Measurements from ENCODE around the gene ZMYM4. TPM values are rescaled to one million over a fixed set of nuclear protein-coding genes. Genes with fewer than 3 reads are reported as not detected.

Gene ZMYM4
- total RNA-seq, 2 donors from 2014 or later = 131 to 153 TPM

DNA sequence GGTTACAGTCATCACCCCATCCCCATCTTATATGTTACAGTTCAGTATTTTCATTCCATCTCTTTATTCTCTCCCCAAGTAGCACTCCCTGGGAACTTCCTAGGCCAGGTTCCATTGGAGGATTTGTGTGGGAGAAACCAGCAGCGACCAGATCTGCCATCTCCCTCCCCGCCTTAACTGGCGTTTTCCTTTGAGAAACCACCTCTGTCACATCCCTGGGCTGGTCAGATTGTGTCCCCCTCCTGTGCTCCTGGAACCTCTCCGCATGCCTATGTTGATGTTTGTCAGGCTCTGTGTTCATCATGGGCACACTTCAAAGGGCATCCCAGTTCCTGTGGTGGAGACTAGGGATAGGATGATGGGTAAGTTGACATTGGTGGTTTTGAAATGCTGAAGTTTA, 162.3 kb downstream of the ZMYM4 start:
- H3K27ac Mint-ChIP-seq = peak overlapping the region; percentile 7
- Histone ChIP-seq H3K4me3 (ENCODE audit: low read length) (no peak overlapping the region), H3K4me1 (ENCODE audit: control insufficient read depth, insufficient read depth, low read length) (peaks cover 3% of the 10 kb centered on the region), H3K36me3 (ENCODE audit: control insufficient read depth, insufficient read depth, low read length) (peaks cover 49% of the 10 kb centered on the region), H3K27me3 (ENCODE audit: control insufficient read depth, insufficient read depth, low read length, poor library complexity, severe bottlenecking) (no peaks in the 10 kb centered on the region), H3K27ac (ENCODE audit: low read depth, low read length) (no peak overlapping the region), H3K9ac (ENCODE audit: extremely low read depth, low read length, poor library complexity, severe bottlenecking) (no peak overlapping the region), H3K9me3 (ENCODE audit: control insufficient read depth, low read length) (no peaks in the 10 kb centered on the region)
- H3K4me1 Mint-ChIP-seq = peaks cover 34% of the 10 kb centered on the region
- WGBS, 2 experiments (ENCODE audit: insufficient coverage in 1 of 2, insufficient read length in 1 of 2) = 95 to 100% methylated on average over 2 to 4 of the region's 4 CpGs
- no peaks in the 10 kb centered on the region for H3K27me3 Mint-ChIP-seq (ENCODE audit: insufficient read depth)
- peaks cover 3% of the 10 kb centered on the region for H3K9me3 Mint-ChIP-seq
- peak; percentile 45 for DNase-seq
- TF ChIP-seq, protein P1, sequence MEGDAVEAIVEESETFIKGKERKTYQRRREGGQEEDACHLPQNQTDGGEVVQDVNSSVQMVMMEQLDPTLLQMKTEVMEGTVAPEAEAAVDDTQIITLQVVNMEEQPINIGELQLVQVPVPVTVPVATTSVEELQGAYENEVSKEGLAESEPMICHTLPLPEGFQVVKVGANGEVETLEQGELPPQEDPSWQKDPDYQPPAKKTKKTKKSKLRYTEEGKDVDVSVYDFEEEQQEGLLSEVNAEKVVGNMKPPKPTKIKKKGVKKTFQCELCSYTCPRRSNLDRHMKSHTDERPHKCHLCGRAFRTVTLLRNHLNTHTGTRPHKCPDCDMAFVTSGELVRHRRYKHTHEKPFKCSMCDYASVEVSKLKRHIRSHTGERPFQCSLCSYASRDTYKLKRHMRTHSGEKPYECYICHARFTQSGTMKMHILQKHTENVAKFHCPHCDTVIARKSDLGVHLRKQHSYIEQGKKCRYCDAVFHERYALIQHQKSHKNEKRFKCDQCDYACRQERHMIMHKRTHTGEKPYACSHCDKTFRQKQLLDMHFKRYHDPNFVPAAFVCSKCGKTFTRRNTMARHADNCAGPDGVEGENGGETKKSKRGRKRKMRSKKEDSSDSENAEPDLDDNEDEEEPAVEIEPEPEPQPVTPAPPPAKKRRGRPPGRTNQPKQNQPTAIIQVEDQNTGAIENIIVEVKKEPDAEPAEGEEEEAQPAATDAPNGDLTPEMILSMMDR (conservative IDR thresholded peaks at IDR 0.05) = no peak
- no peak overlapping the region for H3K4me3 Mint-ChIP-seq
- peaks cover 59% of the 10 kb centered on the region for H3K36me3 Mint-ChIP-seq (ENCODE audit: low read depth)

DNA sequence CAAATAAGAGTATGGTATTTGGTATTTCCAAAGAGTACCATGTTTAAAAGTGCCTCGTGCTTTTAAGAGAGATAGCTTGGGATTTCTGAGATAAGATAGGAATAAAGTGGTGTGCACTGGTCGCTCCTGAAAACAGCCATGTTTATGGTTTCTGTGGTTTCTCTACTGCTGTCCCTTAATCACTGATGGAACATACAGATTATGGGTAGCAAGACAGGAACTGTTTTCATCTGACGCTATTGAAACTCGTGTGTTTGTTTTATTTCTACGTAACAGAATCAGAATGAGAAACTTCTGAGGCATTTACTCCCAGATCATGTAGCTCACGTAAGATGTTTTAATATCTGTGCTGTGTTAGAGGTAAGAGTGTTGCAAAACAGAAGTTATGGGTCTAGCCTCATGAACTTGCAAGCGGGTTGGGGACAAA, 162.7 kb downstream of the ZMYM4 start:
- Mint-ChIP-seq H3K36me3 (ENCODE audit: low read depth) (peaks cover 63% of the 10 kb centered on the region), H3K27me3 (ENCODE audit: insufficient read depth) (no peaks in the 10 kb centered on the region), H3K4me1 (peaks cover 30% of the 10 kb centered on the region), H3K9me3 (peaks cover 3% of the 10 kb centered on the region), H3K4me3 (no peak overlapping the region), H3K27ac (peak overlapping the region; percentile 37)
- no peaks in the 10 kb centered on the region for H3K9me3 ChIP-seq (ENCODE audit: control insufficient read depth, low read length)
- H3K4me1 ChIP-seq (ENCODE audit: control insufficient read depth, insufficient read depth, low read length) = peaks cover 3% of the 10 kb centered on the region
- H3K27ac ChIP-seq (ENCODE audit: low read depth, low read length) = no peak overlapping the region
- no peak overlapping the region for H3K4me3 ChIP-seq (ENCODE audit: low read length)
- 94% methylated on average over 7 of the region's 7 CpGs for WGBS, 2 experiments (ENCODE audit: insufficient coverage in 1 of 2, insufficient read length in 1 of 2)
- no peaks in the 10 kb centered on the region for H3K27me3 ChIP-seq (ENCODE audit: control insufficient read depth, insufficient read depth, low read length, poor library complexity, severe bottlenecking)
- no peak overlapping the region for H3K9ac ChIP-seq (ENCODE audit: extremely low read depth, low read length, poor library complexity, severe bottlenecking)
- peak; percentile 1 for DNase-seq
- H3K36me3 ChIP-seq (ENCODE audit: control insufficient read depth, insufficient read depth, low read length) = peaks cover 54% of the 10 kb centered on the region
- TF ChIP-seq, protein P1 (conservative IDR thresholded peaks at IDR 0.05) = no peak

DNA sequence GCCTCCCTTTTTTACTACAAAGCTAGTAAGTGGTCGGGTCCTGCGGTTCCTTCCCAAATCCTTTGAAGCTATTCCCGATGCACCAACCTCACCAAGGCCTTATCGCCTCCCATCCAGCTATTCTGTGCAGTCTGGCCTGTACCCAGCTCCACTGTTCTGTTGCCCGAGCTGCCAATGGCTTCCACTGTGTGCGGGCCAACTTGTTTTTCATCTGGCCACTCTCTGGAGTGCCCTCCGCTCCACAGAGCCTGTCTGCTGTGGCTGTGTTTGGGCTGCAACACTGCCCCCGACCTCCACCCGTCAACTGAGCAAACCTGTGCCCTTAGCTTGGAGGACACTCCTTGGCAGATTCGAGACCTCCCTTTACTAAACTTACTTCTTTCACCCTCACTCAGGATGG, 163.7 kb downstream of the ZMYM4 start:
- TF ChIP-seq, protein P1 (conservative IDR thresholded peaks at IDR 0.05) = no peak
- H3K27ac ChIP-seq (ENCODE audit: low read depth, low read length) = no peak overlapping the region
- Mint-ChIP-seq H3K4me3 (no peak overlapping the region), H3K4me1 (peaks cover 21% of the 10 kb centered on the region), H3K36me3 (ENCODE audit: low read depth) (peaks cover 70% of the 10 kb centered on the region), H3K27me3 (ENCODE audit: insufficient read depth) (no peaks in the 10 kb centered on the region), H3K27ac (peak overlapping the region; percentile 25), H3K9me3 (peaks cover 3% of the 10 kb centered on the region)
- H3K4me1 ChIP-seq (ENCODE audit: control insufficient read depth, insufficient read depth, low read length) = no peaks in the 10 kb centered on the region
- H3K9ac ChIP-seq (ENCODE audit: extremely low read depth, low read length, poor library complexity, severe bottlenecking) = no peak overlapping the region
- no peak overlapping the region for H3K4me3 ChIP-seq (ENCODE audit: low read length)
- 95 to 100% methylated on average over 5 to 10 of the region's 10 CpGs for WGBS, 2 experiments (ENCODE audit: insufficient coverage in 1 of 2, insufficient read length in 1 of 2)
- DNase-seq = peak; percentile 37
- H3K27me3 ChIP-seq (ENCODE audit: control insufficient read depth, insufficient read depth, low read length, poor library complexity, severe bottlenecking) = no peaks in the 10 kb centered on the region
- peaks cover 59% of the 10 kb centered on the region for H3K36me3 ChIP-seq (ENCODE audit: control insufficient read depth, insufficient read depth, low read length)
- H3K9me3 ChIP-seq (ENCODE audit: control insufficient read depth, low read length) = no peaks in the 10 kb centered on the region
